ENCODE results near the gene PPFIA3. TPM values are rescaled to one million over a fixed set of nuclear protein-coding genes. Genes with fewer than 3 reads are reported as not detected.
"Not testable (repeated sequence)": the region's sequence is repeated elsewhere in the genome, so short reads cannot be mapped to it uniquely, and the experiment has no call there.

Gene PPFIA3
- total RNA-seq, result 1 to 10 TPM; 3.6 to 3.9 TPM

- H3K36me3 Mint-ChIP-seq (ENCODE audit: low read depth), result no peaks in the 10 kb centered on the region
- peaks cover 16% of the 10 kb centered on the region for H3K4me1 Mint-ChIP-seq
- H3K4me3 Mint-ChIP-seq, result peak within 1 kb of the TSS; percentile 87
- no peak for ATAC-seq (replicated peaks)
- H3K27me3 Mint-ChIP-seq, result peaks cover 5% of the 10 kb centered on the region
- H3K27ac Mint-ChIP-seq, result peak within 1 kb of the TSS; percentile 89
- no peaks in the 10 kb centered on the region for H3K9me3 Mint-ChIP-seq
These were observed at the start of gene PPFIA3 for GRCh38 chr19:49119411-49120324. Gene PPFIA3 (plus strand): TSS chr19:49119544. CDS start chr19:49127874, 8,330 bp downstream.

- ATAC-seq (replicated peaks), result no peak
- Mint-ChIP-seq H3K27me3 (peaks cover 54% of the 10 kb centered on the region), H3K9me3 (no peaks in the 10 kb centered on the region), H3K27ac (no peak overlapping the region), H3K4me1 (peaks cover 9% of the 10 kb centered on the region), H3K4me3 (no peak overlapping the region), H3K36me3 (ENCODE audit: low read depth) (peaks cover 10% of the 10 kb centered on the region)
These were observed 48.9 kb upstream of the PPFIA3 start for GRCh38 chr19:49070416-49070815.

GRCh38 chr19:49071860-49072547, 47.3 kb upstream of the PPFIA3 start:
- Mint-ChIP-seq H3K27ac (no peak overlapping the region), H3K4me1 (peaks cover 9% of the 10 kb centered on the region), H3K27me3 (peaks cover 43% of the 10 kb centered on the region), H3K9me3 (no peaks in the 10 kb centered on the region), H3K4me3 (no peak overlapping the region), H3K36me3 (ENCODE audit: low read depth) (peaks cover 10% of the 10 kb centered on the region)
- no peak for ATAC-seq (replicated peaks)

DNA sequence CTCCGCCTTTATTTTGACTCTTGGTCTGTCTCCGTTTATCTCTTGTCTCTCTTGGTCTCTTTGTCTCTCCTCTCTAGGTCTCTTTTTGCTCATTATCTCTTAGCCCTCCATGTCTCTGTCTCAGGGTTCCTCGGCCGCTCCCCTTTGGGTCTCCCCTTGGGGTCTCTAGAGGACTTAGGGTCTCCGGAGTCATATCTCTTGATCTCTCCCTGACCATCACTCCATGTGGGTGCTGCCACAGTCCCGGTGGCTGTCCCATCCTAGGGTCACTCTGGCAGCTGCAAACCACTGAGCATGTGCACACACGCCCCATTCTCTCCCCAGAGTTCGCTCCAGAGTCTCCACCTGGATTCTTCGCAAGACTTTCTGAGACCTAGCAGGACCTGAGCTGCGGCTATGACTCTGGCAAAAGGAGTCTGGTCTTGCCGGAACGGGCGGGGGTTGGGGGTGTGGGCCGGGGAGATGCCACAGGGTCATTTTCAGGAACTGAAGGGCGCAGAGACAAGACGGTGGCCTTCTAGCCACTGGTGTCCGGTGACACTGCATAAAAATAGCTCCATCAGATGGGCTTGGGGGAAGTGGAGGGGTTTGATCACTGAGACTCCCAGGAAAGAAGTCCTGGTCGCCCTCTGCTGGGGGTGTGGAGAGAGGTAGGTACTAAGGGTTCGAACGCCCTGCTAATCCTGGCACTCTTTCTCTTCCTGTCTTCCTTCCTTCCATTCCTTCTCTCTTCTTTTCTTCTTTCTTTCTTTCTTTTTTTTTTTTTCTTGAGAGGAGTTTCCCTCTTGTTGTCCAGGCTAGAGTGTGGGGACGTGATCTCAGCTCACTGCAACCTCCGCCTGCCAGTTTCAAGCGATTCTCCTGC, 45.6 kb upstream of the PPFIA3 start:
- Mint-ChIP-seq H3K27me3 (peaks cover 34% of the 10 kb centered on the region), H3K36me3 (ENCODE audit: low read depth) (peaks cover 10% of the 10 kb centered on the region), H3K4me1 (peaks cover 9% of the 10 kb centered on the region), H3K9me3 (no peaks in the 10 kb centered on the region), H3K4me3 (peak overlapping the region; percentile 53), H3K27ac (no peak overlapping the region)
- ATAC-seq (replicated peaks), result no peak

GRCh38 chr19:49074869-49075268, 44.5 kb upstream of the PPFIA3 start:
- H3K27ac Mint-ChIP-seq; H3K4me3 Mint-ChIP-seq; H3K4me1 Mint-ChIP-seq; H3K9me3 Mint-ChIP-seq; ATAC-seq (replicated peaks): not testable (repeated sequence)
- Mint-ChIP-seq H3K36me3 (ENCODE audit: low read depth) (peaks cover 10% of the 10 kb centered on the region), H3K27me3 (peaks cover 26% of the 10 kb centered on the region)

DNA sequence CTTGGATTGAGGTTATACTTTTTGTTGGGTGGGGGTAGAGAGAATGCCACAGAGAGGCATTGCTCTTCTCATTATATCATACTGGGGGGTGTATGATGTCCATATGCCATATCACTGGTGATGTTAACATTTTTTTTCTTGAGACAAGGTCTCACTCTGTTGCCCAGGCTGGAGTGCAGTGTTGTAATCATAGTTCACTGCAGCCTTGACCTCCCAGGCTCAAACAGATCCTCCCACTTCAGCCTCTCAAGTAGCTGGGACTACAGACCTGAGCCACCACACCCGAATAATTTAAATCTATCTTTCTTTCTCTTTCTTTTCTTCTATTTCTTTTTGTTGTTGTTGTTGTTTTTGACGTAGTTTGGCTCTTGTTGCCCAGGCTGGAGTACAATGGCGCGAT, 39.0 kb upstream of the PPFIA3 start:
- peaks cover 5% of the 10 kb centered on the region for H3K4me1 Mint-ChIP-seq
- H3K9me3 Mint-ChIP-seq, result no peaks in the 10 kb centered on the region
- no peak for ATAC-seq (replicated peaks)

GRCh38 chr19:49081273-49081672, 38.1 kb upstream of the PPFIA3 start:
- peaks cover 7% of the 10 kb centered on the region for H3K4me1 Mint-ChIP-seq
- ATAC-seq (replicated peaks), result no peak
- H3K27me3 Mint-ChIP-seq, result peaks cover 8% of the 10 kb centered on the region
- H3K4me3 Mint-ChIP-seq, result no peak overlapping the region
- H3K27ac Mint-ChIP-seq, result peak overlapping the region; percentile 15
- H3K36me3 Mint-ChIP-seq (ENCODE audit: low read depth), result peaks cover 14% of the 10 kb centered on the region
- no peaks in the 10 kb centered on the region for H3K9me3 Mint-ChIP-seq

More for the DNA sequence above, 39.0 kb upstream of the PPFIA3 start:
- no peak overlapping the region for H3K27ac Mint-ChIP-seq
- peaks cover 5% of the 10 kb centered on the region for H3K36me3 Mint-ChIP-seq (ENCODE audit: low read depth)
- no peak overlapping the region for H3K4me3 Mint-ChIP-seq
- peaks cover 13% of the 10 kb centered on the region for H3K27me3 Mint-ChIP-seq

- ATAC-seq (replicated peaks), result no peak
- peaks cover 18% of the 10 kb centered on the region for H3K4me1 Mint-ChIP-seq
- H3K9me3 Mint-ChIP-seq, result no peaks in the 10 kb centered on the region
- H3K27ac Mint-ChIP-seq, result peak overlapping the region; percentile 99
- peaks cover 44% of the 10 kb centered on the region for H3K36me3 Mint-ChIP-seq (ENCODE audit: low read depth)
- peak overlapping the region; percentile 92 for H3K4me3 Mint-ChIP-seq
- peaks cover 8% of the 10 kb centered on the region for H3K27me3 Mint-ChIP-seq
These were observed 34.9 kb upstream of the PPFIA3 start for GRCh38 chr19:49084206-49085019.

GRCh38 chr19:49085020-49085867, 34.1 kb upstream of the PPFIA3 start, which contains the start of gene SNRNP70:
Gene SNRNP70 (plus strand): TSS chr19:49085451. CDS start chr19:49086415, 964 bp downstream.
- no peaks in the 10 kb centered on the region for H3K9me3 Mint-ChIP-seq
- H3K27ac Mint-ChIP-seq, result peak within 1 kb of the TSS; percentile 99
- peaks cover 5% of the 10 kb centered on the region for H3K27me3 Mint-ChIP-seq
- peak; percentile 97 for ATAC-seq (replicated peaks)
- H3K36me3 Mint-ChIP-seq (ENCODE audit: low read depth), result peaks cover 52% of the 10 kb centered on the region
- peak within 1 kb of the TSS; percentile 92 for H3K4me3 Mint-ChIP-seq
- H3K4me1 Mint-ChIP-seq, result peaks cover 20% of the 10 kb centered on the region

- Mint-ChIP-seq H3K27ac (peak overlapping the region; percentile 99), H3K4me1 (peaks cover 26% of the 10 kb centered on the region), H3K36me3 (ENCODE audit: low read depth) (peaks cover 58% of the 10 kb centered on the region), H3K27me3 (peaks cover 4% of the 10 kb centered on the region), H3K4me3 (peak overlapping the region; percentile 92), H3K9me3 (no peaks in the 10 kb centered on the region)
- no peak for ATAC-seq (replicated peaks)
These were observed 33.5 kb upstream of the PPFIA3 start for GRCh38 chr19:49085868-49086232.

- Mint-ChIP-seq H3K27ac (peak overlapping the region; percentile 99), H3K36me3 (ENCODE audit: low read depth) (peaks cover 63% of the 10 kb centered on the region), H3K4me1 (peaks cover 30% of the 10 kb centered on the region), H3K9me3 (no peaks in the 10 kb centered on the region), H3K4me3 (peak overlapping the region; percentile 92), H3K27me3 (peaks cover 3% of the 10 kb centered on the region)
- ATAC-seq (replicated peaks), result no peak
These were observed 33.0 kb upstream of the PPFIA3 start for GRCh38 chr19:49086296-49086695.

GRCh38 chr19:49091391-49092038, 27.8 kb upstream of the PPFIA3 start:
- peaks cover 28% of the 10 kb centered on the region for H3K4me1 Mint-ChIP-seq
- peak overlapping the region; percentile 72 for H3K27ac Mint-ChIP-seq
- peaks cover 94% of the 10 kb centered on the region for H3K36me3 Mint-ChIP-seq (ENCODE audit: low read depth)
- peak; percentile 79 for ATAC-seq (replicated peaks)
- no peaks in the 10 kb centered on the region for H3K9me3 Mint-ChIP-seq
- H3K27me3 Mint-ChIP-seq, result no peaks in the 10 kb centered on the region
- peak overlapping the region; percentile 18 for H3K4me3 Mint-ChIP-seq

Data from activated T-helper 17 cell treated with anti-CD3 and anti-CD28 coated beads, Interleukin-2, amount 50 U/mL, for 72 hours (primary cell).